Activated B cell treated with CpG ODN at 0.5 μM for 24 hours (primary cell): ENCODE results near the gene IRF4. TPM values are rescaled to one million over a fixed set of nuclear protein-coding genes. Genes with fewer than 3 reads are reported as not detected.

Experiments used
- ATAC-seq: fragments of 200-7000 bp; cut with Tn5 transposase; one replicate; pipeline ENCODE4 v1.10.0; 2021; ENCODE audit warnings: low read depth, mild to moderate bottlenecking, moderate library complexity
- CTCF ChIA-PET: fragments of 350-600 bp; sonication (Branson Sonifier 250); formaldehyde crosslinking; loops from one replicate; lab custom pipeline; 2021; ENCODE audit warnings: antibody characterized with exemption; lab: Charles Lee
- POLR2A ChIA-PET: fragments of 350-600 bp; sonication (Branson Sonifier 250); formaldehyde crosslinking; loops from one replicate; lab custom pipeline; 2021; ENCODE audit warnings: antibody characterized with exemption; lab: Charles Lee
- DNase-seq: peaks from one replicate; pipeline ENCODE4 v3.0.0; 2022
- H3K27ac Mint-ChIP-seq: one replicate; pipeline ENCODE4 v1.8.0; 2020; ENCODE audit warnings: mixed read lengths
- H3K27me3 Mint-ChIP-seq: one replicate; pipeline ENCODE4 v1.8.0; 2021; ENCODE audit warnings: mixed read lengths
- H3K36me3 Mint-ChIP-seq: one replicate; pipeline ENCODE4 v1.8.0; 2021; ENCODE audit warnings: low read depth, mixed read lengths
- H3K4me1 Mint-ChIP-seq: one replicate; pipeline ENCODE4 v1.8.0; 2021; ENCODE audit warnings: mixed read lengths
- H3K4me3 Mint-ChIP-seq: one replicate; pipeline ENCODE4 v1.8.0; 2020; ENCODE audit warnings: mild to moderate bottlenecking, mixed read lengths
- H3K9me3 Mint-ChIP-seq: one replicate; pipeline ENCODE4 v1.8.0; 2020; ENCODE audit warnings: mixed read lengths
- CTCF ChIP-seq: fragments of 200-600 bp; IDR thresholded peaks from one replicate; pipeline ENCODE4 v1.8.0; 2022; ENCODE audit warnings: antibody characterized with exemption, mild to moderate bottlenecking
- intact Hi-C: fragments of 100-400 bp; cut with micrococcal nuclease; formaldehyde crosslinking; loops from one replicate; pipeline ENCODE4 v1.15.1; 2024
- total RNA-seq: library from RNA; stranded (reverse); gene quantifications from 2 replicates; pipeline ENCODE4 v1.2.3, GENCODE V29; 2022

IRF4 gene
- total RNA-seq, 1 donor from 2014 or later, result 417 TPM

GRCh38 chr6:362231-362923 is 29.2 kb upstream of the IRF4 start:
- H3K9me3 Mint-ChIP-seq, result no peaks in the 10 kb centered on the region
- no peaks in the 10 kb centered on the region for H3K36me3 Mint-ChIP-seq
- DNase-seq (no peak), ATAC-seq (no peak)
- ChIA-PET CTCF (interaction anchor here (1.2 kb wide), 1 partner anchor 11 kb away, joined by 3 read pairs; no protein-coding TSS in a partner anchor), POLR2A (interaction anchor here (1.2 to 2.3 kb wide), 3 partner anchors 14 to 30 kb away, joined by 4 to 12 read pairs (median 5); partner anchors contain the start of gene IRF4)
- intact Hi-C loops, result no loop called here
- peaks cover 81% of the 10 kb centered on the region for H3K4me1 Mint-ChIP-seq
- no peak for TF ChIP-seq CTCF
- H3K4me3 Mint-ChIP-seq, result no peak overlapping the region
- H3K27me3 Mint-ChIP-seq, result no peaks in the 10 kb centered on the region
- no peak overlapping the region for H3K27ac Mint-ChIP-seq

DNA sequence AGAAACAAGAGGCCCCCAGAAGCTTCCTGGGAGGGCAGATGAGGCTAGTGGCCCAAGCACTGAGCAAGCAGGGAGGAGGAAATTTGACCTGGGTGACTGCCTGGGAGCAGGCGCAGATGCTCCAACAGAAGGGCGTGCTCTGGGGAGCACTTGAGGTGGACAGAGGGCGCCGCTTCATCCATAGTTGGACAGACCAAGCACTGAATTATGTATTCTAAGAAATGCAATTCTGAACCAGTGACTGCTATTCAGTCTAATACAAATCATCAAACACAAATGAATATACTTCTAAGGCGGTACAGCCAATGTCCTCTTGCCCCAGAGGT is 28.7 kb upstream of the IRF4 start:
- H3K36me3 Mint-ChIP-seq, result no peaks in the 10 kb centered on the region
- POLR2A ChIA-PET, result interaction anchor here (1.1 to 1.2 kb wide), 2 partner anchors 27 to 70 kb away, joined by 4 read pairs; partner anchors contain the start of gene DUSP22

GRCh38 chr6:363291-363690 is 28.3 kb upstream of the IRF4 start:
- no peaks in the 10 kb centered on the region for H3K9me3 Mint-ChIP-seq
- intact Hi-C loops, result no loop called here
- H3K27me3 Mint-ChIP-seq, result no peaks in the 10 kb centered on the region
- POLR2A ChIA-PET, result interaction anchor here (0.7 to 1.2 kb wide), 3 partner anchors 27 to 136 kb away, joined by 3 to 4 read pairs (median 4); partner anchors contain the start of gene DUSP22
- CTCF ChIA-PET, result no interaction called here
- no peak for TF ChIP-seq CTCF
- no peak for ATAC-seq
- H3K36me3 Mint-ChIP-seq, result no peaks in the 10 kb centered on the region
- H3K4me3 Mint-ChIP-seq, result no peak overlapping the region
- no peak overlapping the region for H3K27ac Mint-ChIP-seq
- DNase-seq, result no peak
- H3K4me1 Mint-ChIP-seq, result peaks cover 71% of the 10 kb centered on the region

More for the DNA sequence above, 28.7 kb upstream of the IRF4 start:
- no peak for TF ChIP-seq CTCF
- DNase-seq (no peak), ATAC-seq (no peak)
- intact Hi-C loops, result no loop called here
- H3K27me3 Mint-ChIP-seq, result no peaks in the 10 kb centered on the region
- H3K27ac Mint-ChIP-seq, result no peak overlapping the region
- no peaks in the 10 kb centered on the region for H3K9me3 Mint-ChIP-seq
- H3K4me1 Mint-ChIP-seq, result peaks cover 75% of the 10 kb centered on the region
- CTCF ChIA-PET, result no interaction called here
- H3K4me3 Mint-ChIP-seq, result no peak overlapping the region

DNA sequence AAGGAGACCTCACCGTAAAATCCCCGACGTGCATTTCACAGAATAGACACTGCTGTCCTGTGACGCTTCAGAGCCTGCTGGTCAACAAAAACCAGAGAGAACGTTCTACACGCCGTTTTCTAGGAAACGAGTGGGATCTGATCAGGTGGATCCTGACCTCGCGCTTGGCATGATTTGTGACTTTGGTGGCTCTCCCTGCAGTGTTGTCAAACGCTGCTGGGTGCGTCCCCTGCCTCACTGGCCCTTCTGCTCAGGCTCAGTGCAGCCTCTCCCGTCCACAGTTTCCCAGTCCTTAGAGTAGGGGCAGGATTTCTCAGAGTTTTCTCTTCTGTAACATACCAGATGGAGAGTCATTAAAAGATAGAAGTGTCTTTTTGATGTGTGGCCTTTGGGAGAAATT is 27.6 kb upstream of the IRF4 start:
- CTCF ChIA-PET, result no interaction called here
- Mint-ChIP-seq H3K4me1 (peaks cover 65% of the 10 kb centered on the region), H3K36me3 (no peaks in the 10 kb centered on the region), H3K27ac (no peak overlapping the region), H3K4me3 (no peak overlapping the region), H3K9me3 (no peaks in the 10 kb centered on the region), H3K27me3 (no peaks in the 10 kb centered on the region)
- ATAC-seq (no peak), DNase-seq (no peak)
- POLR2A ChIA-PET, result interaction anchor here (0.6 to 2.4 kb wide), 9 partner anchors 11 to 137 kb away, joined by 3 to 10 read pairs (median 4); partner anchors contain the start of genes DUSP22 and IRF4
- intact Hi-C loops, result no loop called here
- no peak for TF ChIP-seq CTCF
